Measurements from ENCODE around the gene RASAL2.

GRCh38 chr1:178330848-178331497 lies 237.1 kb downstream of the RASAL2 start:
- TF ChIP-seq, protein P1, sequence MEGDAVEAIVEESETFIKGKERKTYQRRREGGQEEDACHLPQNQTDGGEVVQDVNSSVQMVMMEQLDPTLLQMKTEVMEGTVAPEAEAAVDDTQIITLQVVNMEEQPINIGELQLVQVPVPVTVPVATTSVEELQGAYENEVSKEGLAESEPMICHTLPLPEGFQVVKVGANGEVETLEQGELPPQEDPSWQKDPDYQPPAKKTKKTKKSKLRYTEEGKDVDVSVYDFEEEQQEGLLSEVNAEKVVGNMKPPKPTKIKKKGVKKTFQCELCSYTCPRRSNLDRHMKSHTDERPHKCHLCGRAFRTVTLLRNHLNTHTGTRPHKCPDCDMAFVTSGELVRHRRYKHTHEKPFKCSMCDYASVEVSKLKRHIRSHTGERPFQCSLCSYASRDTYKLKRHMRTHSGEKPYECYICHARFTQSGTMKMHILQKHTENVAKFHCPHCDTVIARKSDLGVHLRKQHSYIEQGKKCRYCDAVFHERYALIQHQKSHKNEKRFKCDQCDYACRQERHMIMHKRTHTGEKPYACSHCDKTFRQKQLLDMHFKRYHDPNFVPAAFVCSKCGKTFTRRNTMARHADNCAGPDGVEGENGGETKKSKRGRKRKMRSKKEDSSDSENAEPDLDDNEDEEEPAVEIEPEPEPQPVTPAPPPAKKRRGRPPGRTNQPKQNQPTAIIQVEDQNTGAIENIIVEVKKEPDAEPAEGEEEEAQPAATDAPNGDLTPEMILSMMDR (IDR thresholded peaks at IDR 0.05; ENCODE audit: insufficient read depth, low read depth, low read length): no peak
- no peak for TF ChIP-seq EZH2 (IDR thresholded peaks at IDR 0.05; ENCODE audit: insufficient read depth, low read length)
